GM12874 (cell line): ENCODE results near the gene CNTN4.

Experiments
- TF ChIP-seq, protein P1 (sequence below): IDR thresholded peaks from 2 replicates; pipeline ENCODE4 v1.5.1; 2011; ENCODE audit warnings: low read depth, mild to moderate bottlenecking, control low read depth, low read length, moderate library complexity; ENCODE audit not compliant: insufficient read depth

The CNTN4 gene

DNA sequence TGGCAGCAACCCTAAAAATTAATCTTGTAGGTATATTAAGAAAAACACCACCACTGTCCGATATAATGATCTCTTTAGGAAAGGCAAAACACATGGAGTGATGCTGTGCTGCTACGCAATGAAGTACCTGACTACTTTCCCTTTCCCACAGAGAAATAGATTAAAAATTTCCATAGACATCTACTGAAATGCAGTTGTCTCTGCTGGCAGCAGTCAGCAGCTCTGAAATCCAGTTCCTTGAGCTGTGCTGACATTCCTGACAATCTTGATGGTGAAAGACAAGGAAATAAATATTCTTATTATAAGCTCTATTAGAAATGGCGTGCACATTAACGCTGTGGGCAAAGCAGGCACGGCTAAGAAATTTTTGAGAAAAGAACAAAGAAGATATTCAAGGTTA, 723.9 kb downstream of the CNTN4 start:
- TF ChIP-seq, protein P1, sequence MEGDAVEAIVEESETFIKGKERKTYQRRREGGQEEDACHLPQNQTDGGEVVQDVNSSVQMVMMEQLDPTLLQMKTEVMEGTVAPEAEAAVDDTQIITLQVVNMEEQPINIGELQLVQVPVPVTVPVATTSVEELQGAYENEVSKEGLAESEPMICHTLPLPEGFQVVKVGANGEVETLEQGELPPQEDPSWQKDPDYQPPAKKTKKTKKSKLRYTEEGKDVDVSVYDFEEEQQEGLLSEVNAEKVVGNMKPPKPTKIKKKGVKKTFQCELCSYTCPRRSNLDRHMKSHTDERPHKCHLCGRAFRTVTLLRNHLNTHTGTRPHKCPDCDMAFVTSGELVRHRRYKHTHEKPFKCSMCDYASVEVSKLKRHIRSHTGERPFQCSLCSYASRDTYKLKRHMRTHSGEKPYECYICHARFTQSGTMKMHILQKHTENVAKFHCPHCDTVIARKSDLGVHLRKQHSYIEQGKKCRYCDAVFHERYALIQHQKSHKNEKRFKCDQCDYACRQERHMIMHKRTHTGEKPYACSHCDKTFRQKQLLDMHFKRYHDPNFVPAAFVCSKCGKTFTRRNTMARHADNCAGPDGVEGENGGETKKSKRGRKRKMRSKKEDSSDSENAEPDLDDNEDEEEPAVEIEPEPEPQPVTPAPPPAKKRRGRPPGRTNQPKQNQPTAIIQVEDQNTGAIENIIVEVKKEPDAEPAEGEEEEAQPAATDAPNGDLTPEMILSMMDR = no peak

DNA sequence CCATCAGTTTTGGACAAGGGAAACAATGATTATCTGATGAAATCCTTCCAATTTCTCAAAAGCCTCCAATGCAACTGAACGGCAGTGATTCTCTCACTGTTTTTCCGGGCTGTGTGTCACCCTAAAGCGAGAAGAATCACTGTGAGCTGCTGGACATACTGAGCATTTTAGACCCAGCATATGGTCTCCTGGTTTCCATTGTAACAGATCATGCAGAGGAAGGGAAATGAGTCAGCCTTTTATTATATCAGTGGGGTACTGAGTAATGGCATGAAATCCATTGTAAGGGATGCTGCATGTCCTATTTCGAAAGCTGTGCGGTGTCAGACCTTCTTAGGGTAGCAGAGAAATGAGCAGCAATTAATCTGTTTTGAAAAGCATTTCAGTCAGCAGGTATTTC, 724.4 kb downstream of the CNTN4 start:
- TF ChIP-seq, protein P1 = no peak

DNA sequence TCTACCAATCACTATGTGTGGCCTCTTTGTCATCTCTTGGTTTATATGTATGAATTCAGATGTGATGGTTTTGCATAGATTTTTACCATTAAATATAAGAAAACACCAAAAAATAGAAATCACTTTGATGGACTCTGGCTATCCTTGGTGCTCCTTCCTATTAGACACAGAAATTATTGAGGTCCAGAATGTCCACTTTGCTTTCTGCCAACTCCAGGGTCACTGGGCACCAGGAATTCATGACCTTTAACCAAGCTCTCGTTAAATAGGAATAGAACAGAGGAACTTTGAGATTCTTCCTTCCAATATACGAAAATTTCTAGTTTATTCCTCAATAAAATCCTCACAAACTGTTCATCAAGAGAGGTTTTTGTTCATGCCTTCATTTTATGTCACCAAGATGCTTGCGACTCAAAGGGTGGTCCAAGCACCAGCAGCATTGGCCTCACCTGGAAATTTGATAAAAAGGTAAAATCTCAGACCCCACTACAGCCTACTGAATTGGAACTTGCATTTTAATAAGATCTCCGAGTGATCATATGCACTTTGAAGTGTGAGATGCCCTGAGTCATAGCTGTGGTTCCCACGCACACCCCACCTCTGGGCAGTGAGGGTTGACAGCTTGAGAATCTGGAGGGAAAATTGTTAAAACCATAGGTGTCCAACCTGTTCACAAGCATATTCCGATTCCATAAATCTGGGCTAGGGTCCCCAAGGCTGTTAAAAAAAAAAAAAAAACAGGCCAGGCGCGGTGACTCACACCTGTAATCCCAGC, 725.0 kb downstream of the CNTN4 start:
- TF ChIP-seq, protein P1 = no peak

DNA sequence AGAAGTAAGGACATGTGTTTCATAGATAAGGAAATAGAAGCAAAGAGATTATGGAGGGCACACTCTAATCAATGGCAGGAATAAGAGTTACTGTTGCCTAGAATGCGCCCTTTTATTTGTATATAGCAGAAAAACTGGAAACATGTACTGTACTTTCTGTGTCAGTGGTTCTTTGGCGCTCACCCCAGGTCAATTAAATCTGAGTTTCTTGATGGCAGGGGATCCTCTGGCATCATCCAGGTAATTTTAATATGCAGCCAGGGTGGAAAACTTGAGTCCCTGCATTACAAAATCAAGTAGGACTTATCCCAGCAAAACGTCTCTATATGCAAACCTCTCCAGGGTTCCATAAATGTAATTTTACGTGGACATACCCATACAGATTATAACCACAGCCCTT, 727.4 kb downstream of the CNTN4 start:
- TF ChIP-seq, protein P1 = no peak

DNA sequence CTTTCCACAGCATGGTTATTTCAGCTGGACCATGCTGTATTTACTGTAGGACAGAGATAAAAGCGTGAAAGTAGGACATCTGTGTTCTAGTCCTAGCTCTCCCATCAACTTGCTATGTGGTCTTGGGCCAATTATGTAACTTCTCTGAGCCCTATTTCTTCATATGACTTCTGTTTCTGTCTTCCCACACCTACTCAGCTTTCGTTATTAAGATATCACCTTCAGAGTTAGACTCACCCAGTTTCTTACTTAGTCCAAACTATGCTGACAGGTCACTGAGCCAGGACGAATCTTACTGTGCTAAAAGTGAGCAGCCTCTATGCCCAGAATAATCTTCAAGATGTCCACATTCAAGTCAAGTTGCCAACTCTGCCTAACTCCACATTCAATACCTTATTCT, 727.8 kb downstream of the CNTN4 start:
- TF ChIP-seq, protein P1 = no peak

GRCh38 chr3:2837239-2837638, 738.6 kb downstream of the CNTN4 start:
- TF ChIP-seq, protein P1 = no peak

- TF ChIP-seq, protein P1 = no peak
Observed at GRCh38 chr3:2837910-2838309, 739.2 kb downstream of the CNTN4 start.
